SK-N-SH (cell line): ENCODE results near the gene GDPD3. TPM values are rescaled to one million over a fixed set of nuclear protein-coding genes. Genes with fewer than 3 reads are reported as not detected.

Source experiments
- CTCF ChIA-PET: fragments of 300-600, 350-600 bp; formaldehyde crosslinking; extraction: SDS; loops from one replicate; lab custom pipeline; 2021; lab: Yijun Ruan, JAX
- POLR2A ChIA-PET: fragments of 350-600 bp; sonication (Branson Sonifier 250); formaldehyde crosslinking; extraction: SDS; loops from one replicate; lab custom pipeline; 2020; ENCODE audit warnings: antibody characterized with exemption, inconsistent platforms; lab: Yijun Ruan, JAX
- DNase-seq: peaks from one replicate; pipeline ENCODE4 v3.0.0; 2012
- H2AFZ ChIP-seq: fragments of 200-600 bp; sonication (generic); 2 replicates; pipeline ENCODE4 v1.8.1; 2016; ENCODE audit warnings: antibody characterized with exemption, mild to moderate bottlenecking, low read depth
- H3F3A ChIP-seq: fragments of 200-600 bp; sonication (generic); replicated peaks from 2 replicates; pipeline ENCODE3; 2016; ENCODE audit warnings: antibody characterized with exemption, mild to moderate bottlenecking; ENCODE audit not compliant: insufficient read depth
- H3K27ac ChIP-seq, 2 experiments: fragments of 200-500 bp in 1 of 2; fragments of 200-600 bp in 1 of 2; sonication (Bioruptor generic) in 1 of 2; sonication (generic), shearing (Covaris generic) in 1 of 2; 2 replicates each; pipeline versions ENCODE4 v1.5.1 to v1.6.1; 2014 to 2016; ENCODE audit warnings: low read depth in 2 of 2, inconsistent platforms in 1 of 2, low read length in 1 of 2, mild to moderate bottlenecking in 1 of 2, mixed read lengths in 1 of 2
- H3K27me3 ChIP-seq: fragments of 200-600 bp; sonication (generic), shearing (Covaris generic); 2 replicates; pipeline ENCODE4 v1.6.1; 2016; ENCODE audit warnings: mixed run types; ENCODE audit not compliant: insufficient read depth
- H3K36me3 ChIP-seq, 2 experiments: fragments of 200-500 bp in 1 of 2; fragments of 200-600 bp in 1 of 2; sonication (Bioruptor generic) in 1 of 2; sonication (generic) in 1 of 2; replicated peaks in 1 of 2; 2 replicates each; pipeline versions ENCODE3 to v1.5.1; 2014 to 2016; ENCODE audit warnings: low read length in 1 of 2, mild to moderate bottlenecking in 1 of 2; ENCODE audit not compliant: insufficient read depth in 2 of 2, control insufficient read depth in 1 of 2
- H3K4me1 ChIP-seq, 2 experiments: fragments of 200-500 bp in 1 of 2; fragments of 200-600 bp in 1 of 2; sonication (Bioruptor generic) in 1 of 2; sonication (generic), shearing (Covaris generic) in 1 of 2; 2 replicates each; pipeline versions ENCODE4 v1.5.1 to v1.6.1; 2014 to 2016; ENCODE audit warnings: low read depth in 1 of 2, low read length in 1 of 2, mixed run types in 1 of 2; ENCODE audit not compliant: insufficient read depth in 2 of 2, control insufficient read depth in 1 of 2
- H3K4me2 ChIP-seq: fragments of 200-600 bp; sonication (generic), shearing (Covaris generic); 2 replicates; pipeline ENCODE4 v1.6.1; 2017; ENCODE audit warnings: mixed run types
- H3K4me3 ChIP-seq, 2 experiments: fragments of 200-500 bp in 1 of 2; fragments of 200-600 bp in 1 of 2; sonication (Bioruptor generic) in 1 of 2; sonication (generic), shearing (Covaris generic) in 1 of 2; 2 replicates each; pipeline versions ENCODE4 v1.5.1 to v1.8.1; 2014 to 2016; ENCODE audit warnings: low read depth in 2 of 2, inconsistent platforms in 1 of 2, low read length in 1 of 2, mild to moderate bottlenecking in 1 of 2, mixed read lengths in 1 of 2, moderate library complexity in 1 of 2
- H3K79me2 ChIP-seq: fragments of 200-600 bp; sonication (generic); 2 replicates; pipeline ENCODE4 v1.8.1; 2017; ENCODE audit warnings: mild to moderate bottlenecking; ENCODE audit not compliant: insufficient read depth
- H3K9ac ChIP-seq: fragments of 200-600 bp; sonication (generic); 2 replicates; pipeline ENCODE4 v1.6.1; 2017; ENCODE audit warnings: mixed run types
- H3K9me2 ChIP-seq: fragments of 200-600 bp; sonication (generic); 2 replicates; pipeline ENCODE4 v1.6.1; 2017; ENCODE audit warnings: mixed run types
- H3K9me3 ChIP-seq: fragments of 200-600 bp; sonication (generic); 2 replicates; pipeline ENCODE4 v1.6.1; 2017; ENCODE audit warnings: mixed run types, mild to moderate bottlenecking, moderate library complexity
- H4K20me1 ChIP-seq: fragments of 200-600 bp; sonication (generic); 2 replicates; pipeline ENCODE4 v1.6.1; 2017; ENCODE audit warnings: mild to moderate bottlenecking, mixed run types; ENCODE audit not compliant: insufficient read depth
- FOXM1 ChIP-seq: IDR thresholded peaks from 2 replicates; pipeline ENCODE4 v1.4.0; 2012; ENCODE audit warnings: low read depth, mild to moderate bottlenecking
- JUND ChIP-seq: IDR thresholded peaks from 2 replicates; pipeline ENCODE4 v1.4.0; 2012
- MXI1 ChIP-seq: IDR thresholded peaks from 2 replicates; pipeline ENCODE4 v1.6.1; 2012; ENCODE audit warnings: mild to moderate bottlenecking, low read depth, low read length, improper control_type of control experiment
- NFIC ChIP-seq: IDR thresholded peaks from 2 replicates; pipeline ENCODE4 v1.4.0; 2012; ENCODE audit warnings: borderline replicate concordance
- NRF1 ChIP-seq: IDR thresholded peaks from 2 replicates; pipeline ENCODE4 v1.6.1; 2012; ENCODE audit warnings: low read depth, mild to moderate bottlenecking, low read length
- RCOR1 ChIP-seq: fragments of 150-350 bp; IDR thresholded peaks from 2 replicates; pipeline ENCODE4 v1.6.1; 2017; ENCODE audit warnings: antibody characterized with exemption, low read length
- RXRA ChIP-seq: IDR thresholded peaks from 2 replicates; pipeline ENCODE4 v1.4.0; 2012; ENCODE audit warnings: low read depth, mild to moderate bottlenecking, borderline replicate concordance
- SIN3A ChIP-seq: IDR thresholded peaks from 2 replicates; pipeline ENCODE4 v1.6.1; 2012; ENCODE audit warnings: low read depth, mild to moderate bottlenecking, low read length, moderate library complexity, borderline replicate concordance
- TAF1 ChIP-seq: IDR thresholded peaks from 2 replicates; pipeline ENCODE4 v1.6.1; 2012; ENCODE audit warnings: low read depth, mild to moderate bottlenecking, low read length, moderate library complexity, borderline replicate concordance
- TEAD4 ChIP-seq: IDR thresholded peaks from 2 replicates; pipeline ENCODE4 v1.4.0; 2012; ENCODE audit warnings: mild to moderate bottlenecking, borderline replicate concordance; ENCODE audit not compliant: insufficient read depth
- USF1 ChIP-seq: IDR thresholded peaks from 2 replicates; pipeline ENCODE4 v1.4.0; 2012; ENCODE audit warnings: low read depth, borderline replicate concordance
- WGBS: methylation state at CpG from one replicate; pipeline ENCODE4 v1.1.6; 2017; ENCODE audit warnings: low lambda C conversion rate; 5-methylcytosine and 5-hydroxymethylcytosine counted together
- polyA plus RNA-seq, 3 experiments: library from polyadenylated mRNA; depleted of rRNA; stranded (reverse); fragments of >200 nt; gene quantifications; 2 replicates each; pipeline ENCODE4 v1.2.3, GENCODE V29; 2012

GDPD3 gene, protein sequence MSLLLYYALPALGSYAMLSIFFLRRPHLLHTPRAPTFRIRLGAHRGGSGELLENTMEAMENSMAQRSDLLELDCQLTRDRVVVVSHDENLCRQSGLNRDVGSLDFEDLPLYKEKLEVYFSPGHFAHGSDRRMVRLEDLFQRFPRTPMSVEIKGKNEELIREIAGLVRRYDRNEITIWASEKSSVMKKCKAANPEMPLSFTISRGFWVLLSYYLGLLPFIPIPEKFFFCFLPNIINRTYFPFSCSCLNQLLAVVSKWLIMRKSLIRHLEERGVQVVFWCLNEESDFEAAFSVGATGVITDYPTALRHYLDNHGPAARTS
- 1.5 and 2.3 TPM in 2 replicates for polyA plus RNA-seq (2012; rRNA removed)
- polyA plus RNA-seq (2012; cell fraction: cytosol; rRNA removed), result 0.54 and 0.60 TPM in 2 replicates
- 19.2 and 22.3 TPM in 2 replicates for polyA plus RNA-seq (2012; cell fraction: nucleus; rRNA removed)

GRCh38 chr16:30113031-30113710 is at the start of gene GDPD3:
GDPD3 (minus strand) TSS chr16:30113537; CDS start chr16:30113478, 59 bp downstream.
- no peaks in the 10 kb centered on the region for H3K27me3 ChIP-seq
- DNase-seq, result no peak
- WGBS, result 87% methylated on average over 17 of the region's 20 CpGs
- ChIA-PET CTCF (interaction anchor here (0.6 to 6.1 kb wide), 14 partner anchors 8 to 71 kb away, joined by 3 to 49 read pairs (median 6); partner anchors contain the start of genes ALDOA, MAPK3, TBX6 and YPEL3), POLR2A (no interaction called here)
- no peaks in the 10 kb centered on the region for H3K9me3 ChIP-seq
- peaks cover 5 to 6% of the 10 kb centered on the region in 2 experiments; a peak in 1 of 4 replicates for H3K4me1 ChIP-seq
- no peak within 1 kb of the TSS for H3K4me2 ChIP-seq
- H3K27ac ChIP-seq, result no peak within 1 kb of the TSS
- no peaks in the 10 kb centered on the region for H4K20me1 ChIP-seq
- H3K9me2 ChIP-seq, result no peaks in the 10 kb centered on the region
- H3K9ac ChIP-seq, result no peak within 1 kb of the TSS
- no peak for TF ChIP-seq RXRA
- TF ChIP-seq NFIC, result no peak
- TF ChIP-seq MXI1, result no peak
- TF ChIP-seq SIN3A, result no peak
- no peak for TF ChIP-seq JUND
- TF ChIP-seq FOXM1, result no peak
- no peak for TF ChIP-seq TEAD4
- no peak for TF ChIP-seq TAF1
- peaks cover 2% of the 10 kb centered on the region for H3F3A ChIP-seq
- no peaks in the 10 kb centered on the region for H3K79me2 ChIP-seq
- H2AFZ ChIP-seq, result no peak within 1 kb of the TSS
- no peak within 1 kb of the TSS for H3K4me3 ChIP-seq
- H3K36me3 ChIP-seq, result peaks cover 3 to 6% of the 10 kb centered on the region in 2 experiments

DNA sequence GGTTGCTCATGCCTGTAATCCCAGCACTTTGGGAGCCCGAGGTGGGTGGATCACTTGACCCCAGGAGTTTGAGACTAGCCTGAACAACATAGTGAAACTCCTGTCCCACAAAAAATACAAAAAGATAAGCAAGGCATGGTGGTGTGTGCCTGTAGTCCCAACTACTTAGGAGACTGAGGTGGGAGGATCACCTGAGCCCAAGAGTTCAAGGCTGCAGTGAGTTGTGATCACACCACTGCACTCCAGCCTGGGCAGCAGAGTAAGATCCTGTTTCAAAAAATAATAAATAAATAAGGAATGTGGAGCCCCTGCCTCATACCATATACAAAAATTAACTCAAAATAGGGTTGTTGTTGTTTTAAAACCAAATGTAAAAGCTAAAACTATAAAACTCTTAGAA is 43.9 kb upstream of the GDPD3 start:
- no peak overlapping the region for H3K4me3 ChIP-seq
- CTCF ChIA-PET, result no interaction called here
- no peaks in the 10 kb centered on the region for H3F3A ChIP-seq
- H3K36me3 ChIP-seq, result no peaks in the 10 kb centered on the region
- H3K4me2 ChIP-seq, result no peak overlapping the region
- no peaks in the 10 kb centered on the region for H3K4me1 ChIP-seq
- DNase-seq, result no peak
- H3K9ac ChIP-seq, result no peak overlapping the region
- H3K79me2 ChIP-seq, result no peaks in the 10 kb centered on the region
- 19% methylated on average over 1 of the region's 1 CpG for WGBS
- H3K27ac ChIP-seq, result no peak overlapping the region
- H2AFZ ChIP-seq, result no peak overlapping the region
- TF ChIP-seq NRF1, result no peak
- TF ChIP-seq MXI1, result no peak
- TF ChIP-seq RCOR1, result no peak
- TF ChIP-seq USF1, result no peak
- TF ChIP-seq SIN3A, result no peak
- TF ChIP-seq JUND, result no peak
- H3K9me3 ChIP-seq, result no peaks in the 10 kb centered on the region
- no peaks in the 10 kb centered on the region for H3K9me2 ChIP-seq
- no peaks in the 10 kb centered on the region for H3K27me3 ChIP-seq
- POLR2A ChIA-PET, result no interaction called here
- H4K20me1 ChIP-seq, result no peaks in the 10 kb centered on the region
